ENCODE results near the gene PRKCD.

GRCh38 chr3:53116956-53117355 is 44.1 kb upstream of the PRKCD start:
- TF ChIP-seq EZH2phosphoT487 (IDR thresholded peaks at IDR 0.05; ENCODE audit: borderline replicate concordance, low read depth, low read length) (no peak), CTCF (conservative IDR thresholded peaks at IDR 0.05; ENCODE audit: low read length) (no peak)
